Lower lobe of right lung (tissue), 2 donors: Measurements from ENCODE around the gene CSTB. TPM values are rescaled to one million over a fixed set of nuclear protein-coding genes. Genes with fewer than 3 reads are reported as not detected.

Experiments
- ATAC-seq, 2 donors: fragments of 200-7000 bp; cut with Tn5 transposase; one replicate each; pipeline ENCODE4 v1.9.1; 2020 to 2022; ENCODE audit warnings: mild to moderate bottlenecking in 2 of 2, moderate library complexity in 2 of 2
- DNase-seq: peaks from one replicate; pipeline ENCODE4 v3.0.0-alpha.2; 2020
- H3K27ac ChIP-seq: fragments of 200-600 bp; one replicate; pipeline ENCODE4 v1.8.0; 2022
- H3K27me3 ChIP-seq: fragments of 200-600 bp; one replicate; pipeline ENCODE4 v1.8.0; 2022; ENCODE audit warnings: low read depth
- H3K36me3 ChIP-seq: fragments of 200-600 bp; one replicate; pipeline ENCODE4 v1.8.0; 2022; ENCODE audit warnings: mild to moderate bottlenecking
- H3K4me1 ChIP-seq: fragments of 200-600 bp; one replicate; pipeline ENCODE4 v1.8.0; 2022
- H3K4me3 ChIP-seq: fragments of 200-600 bp; one replicate; pipeline ENCODE4 v1.8.0; 2022; ENCODE audit warnings: mild to moderate bottlenecking
- H3K9me3 ChIP-seq: fragments of 200-600 bp; one replicate; pipeline ENCODE4 v1.8.0; 2022
- CTCF ChIP-seq: fragments of 200-600 bp; IDR thresholded peaks from one replicate; pipeline ENCODE4 v1.8.0; 2022; ENCODE audit warnings: antibody characterized with exemption, mild to moderate bottlenecking
- intact Hi-C: fragments of 100-400 bp; cut with DNase I; formaldehyde crosslinking; loops from one replicate; pipeline ENCODE4 v1.11.0; 2022
- total RNA-seq: library from RNA; stranded (reverse); fragmentation: NEBNext Ultra II Directional; extraction: Animal tissue kit (Norgen Biotek cat#: 25700); gene quantifications from one replicate; pipeline ENCODE4 v1.2.1, GENCODE V29; 2021
- donor health status: DM: no; HTN: yes; CAD: no; lungs with severe emphysema.

CSTB gene
- total RNA-seq, 1 donor from 2014 or later = 154 TPM

GRCh38 chr21:43755820-43756594 lies 20.1 kb downstream of the CSTB start:
- no peak for TF ChIP-seq CTCF
- DNase-seq = no peak
- Histone ChIP-seq H3K27ac (no peak overlapping the region), H3K36me3 (peaks cover 91% of the 10 kb centered on the region), H3K4me3 (no peak overlapping the region), H3K27me3 (no peaks in the 10 kb centered on the region), H3K4me1 (peaks cover 21% of the 10 kb centered on the region), H3K9me3 (no peaks in the 10 kb centered on the region)
- intact Hi-C loops = no loop called here
- no peak for ATAC-seq

GRCh38 chr21:43754948-43755781 lies 20.9 kb downstream of the CSTB start:
- TF ChIP-seq CTCF = no peak
- ATAC-seq (no peak), DNase-seq (no peak)
- no peak overlapping the region for H3K27ac ChIP-seq
- no peaks in the 10 kb centered on the region for H3K27me3 ChIP-seq
- H3K4me3 ChIP-seq = no peak overlapping the region
- H3K4me1 ChIP-seq = peaks cover 21% of the 10 kb centered on the region
- H3K9me3 ChIP-seq = no peaks in the 10 kb centered on the region
- intact Hi-C loops = no loop called here
- peaks cover 90% of the 10 kb centered on the region for H3K36me3 ChIP-seq

GRCh38 chr21:43753439-43753799 lies 22.7 kb downstream of the CSTB start:
- intact Hi-C loops = no loop called here
- no peaks in the 10 kb centered on the region for H3K27me3 ChIP-seq
- no peak overlapping the region for H3K4me3 ChIP-seq
- H3K36me3 ChIP-seq = peaks cover 98% of the 10 kb centered on the region
- TF ChIP-seq CTCF = no peak
- peaks cover 19% of the 10 kb centered on the region for H3K4me1 ChIP-seq
- ATAC-seq (no peak), DNase-seq (no peak)
- no peak overlapping the region for H3K27ac ChIP-seq
- no peaks in the 10 kb centered on the region for H3K9me3 ChIP-seq

- peaks cover 13% of the 10 kb centered on the region for H3K4me1 ChIP-seq
- TF ChIP-seq CTCF = no peak
- H3K4me3 ChIP-seq = no peak overlapping the region
- no peak overlapping the region for H3K27ac ChIP-seq
- peaks cover 98% of the 10 kb centered on the region for H3K36me3 ChIP-seq
- no peaks in the 10 kb centered on the region for H3K27me3 ChIP-seq
- ATAC-seq (no peak), DNase-seq (no peak)
- intact Hi-C loops = no loop called here
- H3K9me3 ChIP-seq = no peaks in the 10 kb centered on the region
Measured at GRCh38 chr21:43752758-43753438, 23.2 kb downstream of the CSTB start.

- Histone ChIP-seq H3K27me3 (no peaks in the 10 kb centered on the region), H3K9me3 (no peaks in the 10 kb centered on the region), H3K36me3 (peaks cover 98% of the 10 kb centered on the region), H3K4me3 (no peak overlapping the region), H3K4me1 (peaks cover 5% of the 10 kb centered on the region), H3K27ac (no peak overlapping the region)
- ATAC-seq = no peak
- TF ChIP-seq CTCF = no peak
- no peak for DNase-seq
- intact Hi-C loops = no loop called here
Measured at GRCh38 chr21:43751955-43752591, 24.0 kb downstream of the CSTB start.
